Measurements from ENCODE around the gene SEMA5A. TPM values are rescaled to one million over a fixed set of nuclear protein-coding genes. Genes with fewer than 3 reads are reported as not detected.

The SEMA5A gene
- total RNA-seq, 1 donor from 2014 or later: 28.6 TPM

GRCh38 chr5:9188956-9189355 is 356.9 kb downstream of the SEMA5A start:
- intact Hi-C loops (cut with DNase I): no loop called here
- ATAC-seq (no peak), DNase-seq (ENCODE audit: missing footprints) (no peak)

GRCh38 chr5:9188131-9188530 is 357.7 kb downstream of the SEMA5A start:
- no peak for DNase-seq (ENCODE audit: missing footprints)
- intact Hi-C loops (cut with DNase I): no loop called here
- no peak for ATAC-seq

GRCh38 chr5:9187614-9188013 is 358.3 kb downstream of the SEMA5A start:
- intact Hi-C loops (cut with DNase I): no loop called here
- DNase-seq (ENCODE audit: missing footprints): no peak
- ATAC-seq: no peak

GRCh38 chr5:9186069-9186468 is 359.8 kb downstream of the SEMA5A start:
- DNase-seq (ENCODE audit: missing footprints) (no peak), ATAC-seq (no peak)
- intact Hi-C loops (cut with DNase I): no loop called here

- no peak for ATAC-seq
- intact Hi-C loops (cut with DNase I): no loop called here
Measured at GRCh38 chr5:9183992-9184391, 361.9 kb downstream of the SEMA5A start.

GRCh38 chr5:9182899-9183695 is 362.8 kb downstream of the SEMA5A start:
- DNase-seq (ENCODE audit: missing footprints) (no peak), ATAC-seq (no peak)
- intact Hi-C loops (cut with DNase I): no loop called here

More at GRCh38 chr5:9183992-9184391, 361.9 kb downstream of the SEMA5A start:
- no peak for DNase-seq (ENCODE audit: missing footprints)

GRCh38 chr5:9176641-9177040 is 369.2 kb downstream of the SEMA5A start:
- ATAC-seq (no peak), DNase-seq (ENCODE audit: missing footprints) (no peak)
- intact Hi-C loops (cut with DNase I): no loop called here

- ATAC-seq (no peak), DNase-seq (ENCODE audit: missing footprints) (no peak)
- intact Hi-C loops (cut with DNase I): no loop called here
Measured at GRCh38 chr5:9174446-9174845, 371.4 kb downstream of the SEMA5A start.

- intact Hi-C loops (cut with DNase I): no loop called here
- DNase-seq (ENCODE audit: missing footprints) (no peak), ATAC-seq (no peak)
Measured at GRCh38 chr5:9173281-9174048, 372.4 kb downstream of the SEMA5A start.

- intact Hi-C loops (cut with DNase I): no loop called here
- ATAC-seq (no peak), DNase-seq (ENCODE audit: missing footprints) (no peak)
Measured at GRCh38 chr5:9170026-9170425, 375.8 kb downstream of the SEMA5A start.

GRCh38 chr5:9169557-9169902 is 376.3 kb downstream of the SEMA5A start:
- DNase-seq (ENCODE audit: missing footprints) (no peak), ATAC-seq (no peak)
- intact Hi-C loops (cut with DNase I): no loop called here

- no peak for DNase-seq (ENCODE audit: missing footprints)
- intact Hi-C loops (cut with DNase I): no loop called here
- ATAC-seq: no peak
Measured at GRCh38 chr5:9168791-9169556, 376.9 kb downstream of the SEMA5A start.

GRCh38 chr5:9166202-9167112 is 379.4 kb downstream of the SEMA5A start:
- intact Hi-C loops (cut with DNase I): no loop called here
- DNase-seq (ENCODE audit: missing footprints) (no peak), ATAC-seq (no peak)

- ATAC-seq (no peak), DNase-seq (ENCODE audit: missing footprints) (no peak)
- intact Hi-C loops (cut with DNase I): no loop called here
Measured at GRCh38 chr5:9165546-9165945, 380.3 kb downstream of the SEMA5A start.

GRCh38 chr5:9160747-9161146 is 385.1 kb downstream of the SEMA5A start:
- DNase-seq (ENCODE audit: missing footprints) (no peak), ATAC-seq (no peak)
- intact Hi-C loops (cut with DNase I): no loop called here

- DNase-seq (ENCODE audit: missing footprints): no peak
- intact Hi-C loops (cut with DNase I): no loop called here
- ATAC-seq: no peak
Measured at GRCh38 chr5:9157811-9158210, 388.1 kb downstream of the SEMA5A start.

GRCh38 chr5:9157020-9157419 is 388.9 kb downstream of the SEMA5A start:
- DNase-seq (ENCODE audit: missing footprints) (no peak), ATAC-seq (no peak)

GRCh38 chr5:9156282-9156681 is 389.6 kb downstream of the SEMA5A start:
- intact Hi-C loops (cut with DNase I): no loop called here
- no peak for ATAC-seq
- peak; percentile 53 for DNase-seq (ENCODE audit: missing footprints)

More at GRCh38 chr5:9157020-9157419, 388.9 kb downstream of the SEMA5A start:
- intact Hi-C loops (cut with DNase I): no loop called here

Measured in Right ventricle myocardium inferior (tissue), 1 donor.